SK-N-SH (cell line): Measurements from ENCODE around the gene LTBP1. TPM values are rescaled to one million over a fixed set of nuclear protein-coding genes. Genes with fewer than 3 reads are reported as not detected.

Source experiments
- CTCF ChIA-PET: fragments of 300-600, 350-600 bp; formaldehyde crosslinking; extraction: SDS; loops from one replicate; lab custom pipeline; 2021; lab: Yijun Ruan, JAX
- POLR2A ChIA-PET: fragments of 350-600 bp; sonication (Branson Sonifier 250); formaldehyde crosslinking; extraction: SDS; loops from one replicate; lab custom pipeline; 2020; ENCODE audit warnings: antibody characterized with exemption, inconsistent platforms; lab: Yijun Ruan, JAX
- DNase-seq: peaks from one replicate; pipeline ENCODE4 v3.0.0; 2012
- H2AFZ ChIP-seq: fragments of 200-600 bp; sonication (generic); 2 replicates; pipeline ENCODE4 v1.8.1; 2016; ENCODE audit warnings: antibody characterized with exemption, mild to moderate bottlenecking, low read depth
- H3F3A ChIP-seq: fragments of 200-600 bp; sonication (generic); replicated peaks from 2 replicates; pipeline ENCODE3; 2016; ENCODE audit warnings: antibody characterized with exemption, mild to moderate bottlenecking; ENCODE audit not compliant: insufficient read depth
- H3K27ac ChIP-seq, 2 experiments: fragments of 200-500 bp in 1 of 2; fragments of 200-600 bp in 1 of 2; sonication (Bioruptor generic) in 1 of 2; sonication (generic), shearing (Covaris generic) in 1 of 2; 2 replicates each; pipeline versions ENCODE4 v1.5.1 to v1.6.1; 2014 to 2016; ENCODE audit warnings: low read depth in 2 of 2, inconsistent platforms in 1 of 2, low read length in 1 of 2, mild to moderate bottlenecking in 1 of 2, mixed read lengths in 1 of 2
- H3K27me3 ChIP-seq: fragments of 200-600 bp; sonication (generic), shearing (Covaris generic); 2 replicates; pipeline ENCODE4 v1.6.1; 2016; ENCODE audit warnings: mixed run types; ENCODE audit not compliant: insufficient read depth
- H3K36me3 ChIP-seq, 2 experiments: fragments of 200-500 bp in 1 of 2; fragments of 200-600 bp in 1 of 2; sonication (Bioruptor generic) in 1 of 2; sonication (generic) in 1 of 2; replicated peaks in 1 of 2; 2 replicates each; pipeline versions ENCODE3 to v1.5.1; 2014 to 2016; ENCODE audit warnings: low read length in 1 of 2, mild to moderate bottlenecking in 1 of 2; ENCODE audit not compliant: insufficient read depth in 2 of 2, control insufficient read depth in 1 of 2
- H3K4me1 ChIP-seq, 2 experiments: fragments of 200-500 bp in 1 of 2; fragments of 200-600 bp in 1 of 2; sonication (Bioruptor generic) in 1 of 2; sonication (generic), shearing (Covaris generic) in 1 of 2; 2 replicates each; pipeline versions ENCODE4 v1.5.1 to v1.6.1; 2014 to 2016; ENCODE audit warnings: low read depth in 1 of 2, low read length in 1 of 2, mixed run types in 1 of 2; ENCODE audit not compliant: insufficient read depth in 2 of 2, control insufficient read depth in 1 of 2
- H3K4me2 ChIP-seq: fragments of 200-600 bp; sonication (generic), shearing (Covaris generic); 2 replicates; pipeline ENCODE4 v1.6.1; 2017; ENCODE audit warnings: mixed run types
- H3K4me3 ChIP-seq, 2 experiments: fragments of 200-500 bp in 1 of 2; fragments of 200-600 bp in 1 of 2; sonication (Bioruptor generic) in 1 of 2; sonication (generic), shearing (Covaris generic) in 1 of 2; 2 replicates each; pipeline versions ENCODE4 v1.5.1 to v1.8.1; 2014 to 2016; ENCODE audit warnings: low read depth in 2 of 2, inconsistent platforms in 1 of 2, low read length in 1 of 2, mild to moderate bottlenecking in 1 of 2, mixed read lengths in 1 of 2, moderate library complexity in 1 of 2
- H3K79me2 ChIP-seq: fragments of 200-600 bp; sonication (generic); 2 replicates; pipeline ENCODE4 v1.8.1; 2017; ENCODE audit warnings: mild to moderate bottlenecking; ENCODE audit not compliant: insufficient read depth
- H3K9ac ChIP-seq: fragments of 200-600 bp; sonication (generic); 2 replicates; pipeline ENCODE4 v1.6.1; 2017; ENCODE audit warnings: mixed run types
- H3K9me2 ChIP-seq: fragments of 200-600 bp; sonication (generic); 2 replicates; pipeline ENCODE4 v1.6.1; 2017; ENCODE audit warnings: mixed run types
- H3K9me3 ChIP-seq: fragments of 200-600 bp; sonication (generic); 2 replicates; pipeline ENCODE4 v1.6.1; 2017; ENCODE audit warnings: mixed run types, mild to moderate bottlenecking, moderate library complexity
- H4K20me1 ChIP-seq: fragments of 200-600 bp; sonication (generic); 2 replicates; pipeline ENCODE4 v1.6.1; 2017; ENCODE audit warnings: mild to moderate bottlenecking, mixed run types; ENCODE audit not compliant: insufficient read depth
- EZH2phosphoT487 ChIP-seq: fragments of 200-600 bp; sonication (generic); IDR thresholded peaks from 2 replicates; pipeline ENCODE4 v1.6.1; 2017; ENCODE audit warnings: low read depth, mixed run types, mild to moderate bottlenecking, antibody characterized with exemption, moderate library complexity, borderline replicate concordance
- FOSL2 ChIP-seq: IDR thresholded peaks from 2 replicates; pipeline ENCODE4 v1.4.0; 2012; ENCODE audit warnings: low read depth, mild to moderate bottlenecking, moderate library complexity, borderline replicate concordance
- GATA2 ChIP-seq: sonication (generic); formaldehyde crosslinking; IDR thresholded peaks from 2 replicates; pipeline ENCODE4 v1.5.0; 2020; ENCODE audit warnings: mild to moderate bottlenecking, missing genetic modification reagents
- IRF3 ChIP-seq: fragments of 150-350 bp; IDR thresholded peaks from 2 replicates; pipeline ENCODE4 v1.6.1; 2016; ENCODE audit warnings: mild to moderate bottlenecking, low read depth, low read length
- JUND ChIP-seq: IDR thresholded peaks from 2 replicates; pipeline ENCODE4 v1.4.0; 2012
- POLR2AphosphoS5 ChIP-seq: IDR thresholded peaks from 2 replicates; pipeline ENCODE4 v1.6.1; 2012; ENCODE audit warnings: low read depth, low read length
- RCOR1 ChIP-seq: fragments of 150-350 bp; IDR thresholded peaks from 2 replicates; pipeline ENCODE4 v1.6.1; 2017; ENCODE audit warnings: antibody characterized with exemption, low read length
- SIN3A ChIP-seq: IDR thresholded peaks from 2 replicates; pipeline ENCODE4 v1.6.1; 2012; ENCODE audit warnings: low read depth, mild to moderate bottlenecking, low read length, moderate library complexity, borderline replicate concordance
- TCF12 ChIP-seq: IDR thresholded peaks from 2 replicates; pipeline ENCODE4 v1.4.0; 2012
- YY1 ChIP-seq: IDR thresholded peaks from 2 replicates; pipeline ENCODE4 v1.4.0; 2012; ENCODE audit warnings: low read depth, mild to moderate bottlenecking
- WGBS: methylation state at CpG from one replicate; pipeline ENCODE4 v1.1.6; 2017; ENCODE audit warnings: low lambda C conversion rate; 5-methylcytosine and 5-hydroxymethylcytosine counted together
- polyA plus RNA-seq, 3 experiments: library from polyadenylated mRNA; depleted of rRNA; stranded (reverse); fragments of >200 nt; gene quantifications; 2 replicates each; pipeline ENCODE4 v1.2.3, GENCODE V29; 2012
- TF ChIP-seq, protein P1 (sequence below): fragments of 200-600 bp; sonication (generic); IDR thresholded peaks from 2 replicates; pipeline ENCODE4 v1.6.1; 2017; ENCODE audit warnings: antibody characterized with exemption, mild to moderate bottlenecking, moderate library complexity
- TF ChIP-seq, protein P2 (sequence below): IDR thresholded peaks from 2 replicates; pipeline ENCODE4 v1.4.0; 2012; ENCODE audit warnings: low read depth
- TF ChIP-seq, protein P3 (sequence below): IDR thresholded peaks from 2 replicates; pipeline ENCODE4 v1.4.0; 2012; ENCODE audit warnings: low read depth, borderline replicate concordance

Gene LTBP1
- polyA plus RNA-seq, 1 of the 3 experiments (the other 2 are of a cell fraction) = 467 TPM

GRCh38 chr2:33351781-33352180, 405.0 kb downstream of the LTBP1 start:
- CTCF ChIA-PET = interaction anchor here (1.5 kb wide), 1 partner anchor 20 kb away, joined by 8 read pairs; no protein-coding TSS in a partner anchor
- Histone ChIP-seq H3K79me2 (no peaks in the 10 kb centered on the region), H4K20me1 (no peaks in the 10 kb centered on the region), H3K4me2 (no peak overlapping the region), H3K9ac (no peak overlapping the region), H3K27me3 (no peaks in the 10 kb centered on the region), H3K4me1 (no peaks in the 10 kb centered on the region), H3K9me2 (no peaks in the 10 kb centered on the region), H3K4me3 (no peak overlapping the region), H3F3A (peaks cover 37% of the 10 kb centered on the region), H3K27ac (peak overlapping the region in 1 of 2 experiments; percentile 11; a peak in 1 of 4 replicates), H2AFZ (no peak overlapping the region), H3K9me3 (no peaks in the 10 kb centered on the region), H3K36me3 (peaks cover 41 to 93% of the 10 kb centered on the region in 2 experiments)
- POLR2A ChIA-PET = no interaction called here
- DNase-seq = no peak
- TF ChIP-seq, protein P1, sequence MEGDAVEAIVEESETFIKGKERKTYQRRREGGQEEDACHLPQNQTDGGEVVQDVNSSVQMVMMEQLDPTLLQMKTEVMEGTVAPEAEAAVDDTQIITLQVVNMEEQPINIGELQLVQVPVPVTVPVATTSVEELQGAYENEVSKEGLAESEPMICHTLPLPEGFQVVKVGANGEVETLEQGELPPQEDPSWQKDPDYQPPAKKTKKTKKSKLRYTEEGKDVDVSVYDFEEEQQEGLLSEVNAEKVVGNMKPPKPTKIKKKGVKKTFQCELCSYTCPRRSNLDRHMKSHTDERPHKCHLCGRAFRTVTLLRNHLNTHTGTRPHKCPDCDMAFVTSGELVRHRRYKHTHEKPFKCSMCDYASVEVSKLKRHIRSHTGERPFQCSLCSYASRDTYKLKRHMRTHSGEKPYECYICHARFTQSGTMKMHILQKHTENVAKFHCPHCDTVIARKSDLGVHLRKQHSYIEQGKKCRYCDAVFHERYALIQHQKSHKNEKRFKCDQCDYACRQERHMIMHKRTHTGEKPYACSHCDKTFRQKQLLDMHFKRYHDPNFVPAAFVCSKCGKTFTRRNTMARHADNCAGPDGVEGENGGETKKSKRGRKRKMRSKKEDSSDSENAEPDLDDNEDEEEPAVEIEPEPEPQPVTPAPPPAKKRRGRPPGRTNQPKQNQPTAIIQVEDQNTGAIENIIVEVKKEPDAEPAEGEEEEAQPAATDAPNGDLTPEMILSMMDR = no peak
- TF ChIP-seq RCOR1 (no peak), YY1 (no peak)

DNA sequence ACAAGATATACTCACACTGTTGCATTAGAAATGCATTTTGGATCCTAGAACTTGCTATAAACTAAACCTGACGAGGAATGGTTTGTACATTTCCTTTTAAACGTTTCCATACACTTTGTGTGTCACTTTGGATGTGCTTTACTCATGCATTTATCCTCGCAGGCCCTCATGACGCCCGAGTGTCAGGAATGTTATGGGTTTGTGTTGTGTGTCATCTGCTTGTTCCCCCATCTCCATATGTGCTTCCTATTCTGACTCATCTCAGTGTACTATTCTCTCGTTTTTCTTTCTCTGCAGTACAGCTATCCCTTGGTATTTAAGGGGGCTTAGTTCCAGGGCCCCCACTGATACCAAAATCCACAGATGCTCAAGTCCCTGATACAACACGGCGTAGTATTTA, 408.2 kb downstream of the LTBP1 start:
- H2AFZ ChIP-seq = no peak overlapping the region
- ChIA-PET CTCF (no interaction called here), POLR2A (no interaction called here)
- no peak overlapping the region for H3K4me3 ChIP-seq
- H4K20me1 ChIP-seq = no peaks in the 10 kb centered on the region
- no peaks in the 10 kb centered on the region for H3K9me3 ChIP-seq
- no peak overlapping the region for H3K4me2 ChIP-seq
- peaks cover 38 to 93% of the 10 kb centered on the region in 2 experiments for H3K36me3 ChIP-seq
- H3K27ac ChIP-seq = peak overlapping the region in 1 of 2 experiments; percentile 69; a peak in 2 of 4 replicates
- no peaks in the 10 kb centered on the region for H3K27me3 ChIP-seq
- DNase-seq = no peak
- WGBS = 49% methylated on average over 8 of the region's 8 CpGs
- H3K4me1 ChIP-seq = no peaks in the 10 kb centered on the region
- H3K79me2 ChIP-seq = no peaks in the 10 kb centered on the region
- H3F3A ChIP-seq = peaks cover 34% of the 10 kb centered on the region
- TF ChIP-seq JUND (peak; percentile 39), TCF12 (peak; percentile 36; the same call in 1 of the 2 replicates), POLR2AphosphoS5 (no peak), FOSL2 (0 out of 2 replicates have a peak, but pooled peaks have one; percentile 39), RCOR1 (no peak), GATA2 (CRISPR knock-in tag) (no peak)
- H3K9ac ChIP-seq = no peak overlapping the region
- no peaks in the 10 kb centered on the region for H3K9me2 ChIP-seq

DNA sequence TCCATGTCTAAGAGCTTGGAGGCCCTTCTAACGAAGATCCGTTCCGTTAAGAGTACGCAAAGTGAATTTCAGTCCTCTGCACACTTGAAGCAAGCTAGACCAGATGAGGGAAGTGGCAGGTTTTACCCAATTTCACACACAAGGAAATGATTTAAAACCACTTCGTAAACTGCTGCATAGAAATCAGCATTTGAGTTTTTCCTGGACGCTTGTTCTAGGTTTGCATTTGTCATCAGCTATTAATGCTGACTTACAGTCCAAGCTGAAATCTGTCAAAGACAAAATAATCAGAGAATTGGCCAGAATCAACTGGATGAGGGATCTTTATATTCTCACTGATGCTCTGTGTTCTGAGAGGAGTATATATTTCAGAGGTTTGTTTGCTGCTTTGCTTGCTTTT, 412.1 kb downstream of the LTBP1 start:
- H3K9ac ChIP-seq = no peak overlapping the region
- H3K27ac ChIP-seq = no peak overlapping the region
- H3K4me3 ChIP-seq = no peak overlapping the region
- ChIA-PET POLR2A (interaction anchor here (0.6 kb wide), 1 partner anchor 132 kb away, joined by 3 read pairs; no protein-coding TSS in a partner anchor), CTCF (interaction anchor here (0.8 to 1.7 kb wide), 5 partner anchors 13 to 325 kb away, joined by 3 to 11 read pairs (median 3); no protein-coding TSS in a partner anchor)
- no peaks in the 10 kb centered on the region for H3K9me3 ChIP-seq
- 77% methylated on average over 6 of the region's 6 CpGs for WGBS
- no peak overlapping the region for H3K4me2 ChIP-seq
- peaks cover 46% of the 10 kb centered on the region for H3F3A ChIP-seq
- no peaks in the 10 kb centered on the region for H3K27me3 ChIP-seq
- no peak overlapping the region for H2AFZ ChIP-seq
- no peaks in the 10 kb centered on the region for H4K20me1 ChIP-seq
- no peaks in the 10 kb centered on the region for H3K9me2 ChIP-seq
- H3K4me1 ChIP-seq = peaks cover 0 to 9% of the 10 kb centered on the region in 2 experiments; a peak in 2 of 4 replicates
- no peaks in the 10 kb centered on the region for H3K79me2 ChIP-seq
- no peak for DNase-seq
- peaks cover 51 to 95% of the 10 kb centered on the region in 2 experiments for H3K36me3 ChIP-seq
- TF ChIP-seq TCF12 = no peak
- TF ChIP-seq, protein P1 = no peak
- no peak for TF ChIP-seq RCOR1
- TF ChIP-seq, protein P2, sequence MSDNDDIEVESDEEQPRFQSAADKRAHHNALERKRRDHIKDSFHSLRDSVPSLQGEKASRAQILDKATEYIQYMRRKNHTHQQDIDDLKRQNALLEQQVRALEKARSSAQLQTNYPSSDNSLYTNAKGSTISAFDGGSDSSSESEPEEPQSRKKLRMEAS = no peak
- no peak for TF ChIP-seq POLR2AphosphoS5
- TF ChIP-seq SIN3A = no peak
- no peak for TF ChIP-seq YY1
- no peak for TF ChIP-seq IRF3
- TF ChIP-seq, protein P3, sequence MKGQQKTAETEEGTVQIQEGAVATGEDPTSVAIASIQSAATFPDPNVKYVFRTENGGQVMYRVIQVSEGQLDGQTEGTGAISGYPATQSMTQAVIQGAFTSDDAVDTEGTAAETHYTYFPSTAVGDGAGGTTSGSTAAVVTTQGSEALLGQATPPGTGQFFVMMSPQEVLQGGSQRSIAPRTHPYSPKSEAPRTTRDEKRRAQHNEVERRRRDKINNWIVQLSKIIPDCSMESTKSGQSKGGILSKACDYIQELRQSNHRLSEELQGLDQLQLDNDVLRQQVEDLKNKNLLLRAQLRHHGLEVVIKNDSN = no peak
- no peak for TF ChIP-seq EZH2phosphoT487
- no peak for TF ChIP-seq JUND
